Keratinocyte (primary cell): Measurements from ENCODE around the gene MAGI1.

Experiments
- CTCF ChIP-seq, 3 experiments: IDR thresholded peaks in 1 of 3; conservative IDR thresholded peaks in 1 of 3; optimal IDR thresholded peaks in 1 of 3; 2 replicates in 2 of 3; 3 replicates in 1 of 3; pipeline versions ENCODE3 to v1.5.1; 2011; ENCODE audit warnings: low read length in 3 of 3, mild to moderate bottlenecking in 3 of 3, moderate library complexity in 2 of 3, control low read depth in 1 of 3, inconsistent platforms in 1 of 3; ENCODE audit not compliant: insufficient read depth in 2 of 3; ENCODE audit errors: extremely low read depth in 1 of 3
- EZH2 ChIP-seq: IDR thresholded peaks from one replicate; pipeline ENCODE4 v1.6.1; 2012; ENCODE audit warnings: inconsistent platforms, mild to moderate bottlenecking, low read length, moderate library complexity

DNA sequence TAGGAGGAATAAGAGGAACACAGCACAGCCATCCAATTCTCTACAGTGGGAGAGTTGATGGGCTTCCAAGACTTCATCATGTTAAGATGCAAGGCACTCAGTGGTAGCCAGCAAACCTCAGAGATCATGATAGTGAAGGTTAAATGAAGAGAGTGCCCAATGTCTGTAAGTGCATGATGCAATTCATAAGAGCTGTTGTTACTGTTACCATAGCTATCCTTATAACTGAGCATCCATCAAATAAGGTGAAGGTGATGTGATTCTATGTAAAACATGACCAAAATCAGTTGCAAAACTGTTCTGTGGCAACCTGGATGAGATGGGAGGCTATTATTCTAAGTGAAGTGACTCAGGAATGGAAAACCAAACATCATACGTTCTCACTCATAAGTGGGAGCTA is 289.7 kb downstream of the MAGI1 start:
- no peak for TF ChIP-seq CTCF (optimal IDR thresholded peaks at IDR 0.05 in 1 of 3, IDR thresholded peaks at IDR 0.05 in 1 of 3, conservative IDR thresholded peaks at IDR 0.05 in 1 of 3; ENCODE audit: extremely low read depth in 1 of 3, insufficient read depth in 2 of 3, low read length in 3 of 3)
- no peak for TF ChIP-seq EZH2
